Adrenal gland (tissue), 5 donors: ENCODE results near the gene TMEM235.
"Not testable (repeated sequence)": the region's sequence is repeated elsewhere in the genome, so short reads cannot be mapped to it uniquely, and the experiment has no call there.

ENCODE experiments used
- CTCF ChIP-seq, 6 experiments: fragments of 450-650 bp in 4 of 6; fragments of 200-600 bp in 2 of 6; sonication (generic) in 1 of 6; IDR thresholded peaks; 1 replicate in 5 of 6; 2 replicates in 1 of 6; pipeline versions ENCODE4 v1.5.1 to v1.8.0; 2016 to 2021; ENCODE audit warnings: antibody characterized with exemption in 6 of 6, mild to moderate bottlenecking in 2 of 6, moderate library complexity in 1 of 6
- POLR2A ChIP-seq, 2 donors: fragments of 450-650 bp; IDR thresholded peaks; one replicate each; pipeline ENCODE4 v1.6.1; 2017; ENCODE audit warnings: antibody characterized with exemption in 2 of 2, mild to moderate bottlenecking in 2 of 2, moderate library complexity in 1 of 2
- donor health status: DM: no; HTN: no; CAD: no.

- not testable (repeated sequence) for TF ChIP-seq CTCF, POLR2A (IDR thresholded peaks at IDR 0.05)
These were observed 3.6 kb downstream of the TMEM235 start for GRCh38 chr17:78235022-78235421.
